A549 (cell line): ENCODE measurements around the gene PSMD9. TPM values are rescaled to one million over a fixed set of nuclear protein-coding genes. Genes with fewer than 3 reads are reported as not detected.
A peak's percentile ranks its signal among the peaks of the same experiment; 100 is the strongest.

Experiments used
- ATAC-seq, 2 experiments: fragments of 200-7000 bp in 1 of 2; fragments of >200 bp in 1 of 2; cut with Nextera tagmentation in 1 of 2; cut with Tn5 transposase in 1 of 2; 3 replicates each; pipeline versions ENCODE4 v1.8.0 to v1.9.1; 2018 to 2020; ENCODE audit warnings: mild to moderate bottlenecking in 1 of 2, moderate library complexity in 1 of 2
- CTCF ChIA-PET: fragments of 300-600 bp; sonication (Branson Sonifier 250); formaldehyde crosslinking; extraction: SDS; loops from one replicate; lab custom pipeline; 2021; ENCODE audit warnings: antibody characterized with exemption, inconsistent platforms; lab: Yijun Ruan, JAX
- POLR2A ChIA-PET: fragments of 350-600 bp; formaldehyde crosslinking; extraction: SDS; loops from one replicate; lab custom pipeline; 2021; ENCODE audit warnings: antibody characterized with exemption, inconsistent platforms; lab: Yijun Ruan, JAX
- DNase-seq, 2 experiments: peaks; one replicate each; pipeline versions ENCODE4 v3.0.0 to v3.0.0-alpha.2; 2011 to 2016; ENCODE audit warnings: low read depth in 1 of 2, low spot score in 1 of 2
- FAIRE-seq: peaks from 2 replicates; lab custom pipeline; 2011; peaks lifted over from hg19 to GRCh38; lab: Jason Lieb, UNC
- H3K27ac ChIP-seq, 2 experiments: fragments of >200 bp; sonication (Bioruptor Twin); formaldehyde crosslinking; 3 replicates each; pipeline ENCODE4 v1.5.1; 2016 to 2017
- H3K4me1 ChIP-seq: fragments of >200 bp; sonication (Bioruptor Twin); formaldehyde crosslinking; 3 replicates; pipeline ENCODE4 v1.6.1; 2016
- H3K4me2 ChIP-seq: fragments of >200 bp; sonication (Bioruptor Twin); formaldehyde crosslinking; 3 replicates; pipeline ENCODE4 v1.6.1; 2016
- H3K4me3 ChIP-seq: fragments of >200 bp; sonication (Bioruptor Twin); formaldehyde crosslinking; 3 replicates; pipeline ENCODE4 v1.5.1; 2016
- H3K9me3 ChIP-seq: fragments of >200 bp; sonication (Bioruptor Twin); formaldehyde crosslinking; 3 replicates; pipeline ENCODE4 v1.6.1; 2016
- ATOH8 ChIP-seq: fragments of 250-450 bp; sonication (Bioruptor Pico); IDR thresholded peaks from 2 replicates; pipeline ENCODE4 v1.5.0; 2020; ENCODE audit warnings: low read depth, mild to moderate bottlenecking, moderate library complexity
- BCL3 ChIP-seq: fragments of >200 bp; sonication (Bioruptor Twin); formaldehyde crosslinking; IDR thresholded peaks from 3 replicates; pipeline ENCODE4 v1.6.1; 2016
- CBX2 ChIP-seq: fragments of 200-600 bp; sonication (generic); IDR thresholded peaks from 2 replicates; pipeline ENCODE4 v1.6.1; 2016; ENCODE audit warnings: low read depth, mild to moderate bottlenecking, borderline replicate concordance
- CEBPB ChIP-seq, 2 experiments: fragments of >200 bp in 1 of 2; sonication (Bioruptor Twin) in 1 of 2; formaldehyde crosslinking in 1 of 2; IDR thresholded peaks; 2 replicates each; pipeline ENCODE4 v1.6.1; 2012 to 2016
- CHD2 ChIP-seq: fragments of 150-350 bp; IDR thresholded peaks from 2 replicates; pipeline ENCODE4 v1.6.1; 2014; ENCODE audit warnings: low read length; ENCODE audit not compliant: partially characterized antibody
- E2F6 ChIP-seq: IDR thresholded peaks from 2 replicates; pipeline ENCODE4 v1.6.1; 2012; ENCODE audit warnings: low read depth, borderline replicate concordance
- MAX ChIP-seq: IDR thresholded peaks from 2 replicates; pipeline ENCODE4 v1.6.1; 2012
- NPAS2 ChIP-seq: fragments of 250-450 bp; sonication (Bioruptor Pico); IDR thresholded peaks from 2 replicates; pipeline ENCODE4 v1.8.0; 2022; ENCODE audit warnings: mild to moderate bottlenecking, moderate library complexity, borderline replicate concordance
- PHF8 ChIP-seq: fragments of 200-600 bp; sonication (generic); IDR thresholded peaks from 2 replicates; pipeline ENCODE4 v1.6.1; 2016; ENCODE audit warnings: low read depth, mild to moderate bottlenecking, antibody characterized with exemption, moderate library complexity, borderline replicate concordance
- POLR2A ChIP-seq: IDR thresholded peaks from 2 replicates; pipeline ENCODE4 v1.6.1; 2012; ENCODE audit warnings: mild to moderate bottlenecking, low read length
- REST ChIP-seq: fragments of 200-600 bp; sonication (generic); IDR thresholded peaks from 2 replicates; pipeline ENCODE4 v1.6.1; 2016; ENCODE audit warnings: antibody characterized with exemption, mild to moderate bottlenecking, moderate library complexity
- RFX5 ChIP-seq: fragments of 450-650 bp; IDR thresholded peaks from 2 replicates; pipeline ENCODE4 v1.7.1; 2014; ENCODE audit warnings: antibody characterized with exemption, mild to moderate bottlenecking, moderate library complexity
- RNF2 ChIP-seq: fragments of 200-600 bp; sonication (generic); IDR thresholded peaks from 2 replicates; pipeline ENCODE4 v1.6.1; 2016; ENCODE audit warnings: low read depth, mild to moderate bottlenecking, antibody characterized with exemption, moderate library complexity, borderline replicate concordance
- TP53 ChIP-seq: fragments of 250-450 bp; sonication (Bioruptor Pico); IDR thresholded peaks from 2 replicates; pipeline ENCODE4 v1.5.0; 2021; ENCODE audit warnings: mild to moderate bottlenecking, moderate library complexity
- WGBS: methylation state at CpG from one replicate; pipeline ENCODE4 v1.1.6; 2017; ENCODE audit errors: missing lambda C conversion rate; 5-methylcytosine and 5-hydroxymethylcytosine counted together
- polyA plus RNA-seq, 4 experiments: library from polyadenylated mRNA; depleted of rRNA in 3 of 4; stranded (reverse); fragments of >200 nt; fragmentation: RNase III in 1 of 4; extraction: RNeasy Plus Mini Kit Qiagen cat#74134 plus additional on column Dnase treatment in 1 of 4; gene quantifications; 2 replicates in 3 of 4; 3 replicates in 1 of 4; pipeline ENCODE4 v1.2.3, GENCODE V29; 2011 to 2017

PSMD9 gene
- polyA plus RNA-seq, 2 of the 4 experiments (the other 2 are of a cell fraction): 89.3 to 147 TPM

GRCh38 chr12:121839106-121839992 lies 49.2 kb upstream of the PSMD9 start:
- CTCF ChIA-PET: interaction anchor here (0.5 to 72.2 kb wide), 11 partner anchors 11 to 146 kb away, joined by 3 to 2657 read pairs (median 3); partner anchors contain the start of genes PSMD9, RHOF and SETD1B
- TF ChIP-seq BCL3 (0 out of 3 replicates have a peak, but pooled peaks have one; percentile 57), REST (no peak), CHD2 (no peak), RFX5 (peak; percentile 21; the same call in 1 of the 2 replicates), PHF8 (0 out of 2 replicates have a peak, but pooled peaks have one; percentile 5), MAX (peak; percentile 66), RNF2 (0 out of 2 replicates have a peak, but pooled peaks have one; percentile 80), TP53 (CRISPR knock-in tag) (peak; percentile 60; the same call in 1 of the 2 replicates), NPAS2 (CRISPR knock-in tag) (no peak), POLR2A (peak; percentile 55), ATOH8 (CRISPR knock-in tag) (no peak), E2F6 (peak; percentile 45; the same call in 1 of the 2 replicates)
- Histone ChIP-seq H3K9me3 (no peaks in the 10 kb centered on the region), H3K27ac (peak overlapping the region; percentile 76 to 88), H3K4me1 (no peaks in the 10 kb centered on the region), H3K4me3 (peak overlapping the region; percentile 54), H3K4me2 (peak overlapping the region; percentile 91)
- FAIRE-seq (no peak), DNase-seq (peak; percentile 96 to 98), ATAC-seq (peak; percentile 93 to 94)
- WGBS: 10% methylated on average over 47 of the region's 53 CpGs
- POLR2A ChIA-PET: interaction anchor here (0.9 kb wide), 1 partner anchor 43 kb away, joined by 4 read pairs; no protein-coding TSS in a partner anchor

- H3K4me2 ChIP-seq: peak overlapping the region; percentile 91
- ChIA-PET POLR2A (no interaction called here), CTCF (interaction anchor here (1.0 to 72.2 kb wide), 5 partner anchors 13 to 55 kb away, joined by 3 to 2657 read pairs (median 7); partner anchors contain the start of genes PSMD9, RHOF and SETD1B)
- no peak for DNase-seq
- ATAC-seq: peak; percentile 19 to 47; a peak in 5 of 6 replicates
- TF ChIP-seq CEBPB (IDR thresholded peaks at IDR 0.05) (peak; percentile 54 to 88), CBX2 (no peak)
- H3K4me1 ChIP-seq: no peaks in the 10 kb centered on the region
- 16% methylated on average over 24 of the region's 24 CpGs for WGBS
- H3K27ac ChIP-seq: peak overlapping the region; percentile 76 to 88
- H3K4me3 ChIP-seq: peak overlapping the region; percentile 54
- FAIRE-seq: no peak
- H3K9me3 ChIP-seq: no peaks in the 10 kb centered on the region
Measured at GRCh38 chr12:121839993-121840761, 48.4 kb upstream of the PSMD9 start.
